Activated CD4-positive, alpha-beta T cell treated with anti-CD3 and anti-CD28 coated beads for 24 hours (primary cell): ENCODE results near the gene ATXN7.

Experiments used
- DNase-seq, 2 donors: peaks; one replicate each; pipeline ENCODE4 v3.0.0-alpha.2; 2020; ENCODE audit warnings: low read depth in 2 of 2

ATXN7 gene

GRCh38 chr3:63864008-63864964 is 619 bp downstream of the ATXN7 start:
- peak in 1 of 2 donors; percentile 33 for DNase-seq

- no peak for DNase-seq
Measured at GRCh38 chr3:63864965-63865327, 1.3 kb downstream of the ATXN7 start.

GRCh38 chr3:63867225-63867624 is 3.6 kb downstream of the ATXN7 start:
- no peak for DNase-seq

DNA sequence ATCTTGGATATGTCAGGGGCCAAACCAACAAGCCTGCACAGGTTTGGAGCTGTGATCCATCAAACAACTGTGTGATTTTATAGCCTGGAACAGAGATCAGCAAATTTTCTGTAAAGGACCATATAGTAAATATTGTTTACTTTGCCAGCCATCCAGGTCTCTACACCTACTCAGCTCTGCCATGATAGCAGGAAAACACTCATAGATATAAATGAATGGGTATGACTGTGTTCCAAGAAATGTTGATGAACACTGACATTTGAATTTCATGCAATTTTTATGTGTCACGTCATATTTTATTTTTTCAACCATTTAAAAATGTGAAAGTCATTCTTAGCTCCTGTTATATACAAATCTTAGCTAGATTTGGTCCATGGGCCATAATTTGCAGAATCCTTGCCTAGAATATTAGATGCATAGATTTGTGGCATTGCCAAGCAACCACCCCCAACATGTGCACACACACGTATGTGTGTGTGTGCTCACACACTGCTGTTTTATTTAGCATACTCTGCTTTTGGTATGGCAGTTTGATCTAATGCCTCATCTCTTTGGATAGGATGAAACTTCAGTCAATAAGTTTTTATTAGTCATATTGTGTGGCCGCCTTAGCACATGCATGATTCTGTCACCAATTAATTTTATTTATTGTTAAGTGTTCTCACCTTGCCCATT is 6.4 kb downstream of the ATXN7 start:
- no peak for DNase-seq

- no peak for DNase-seq
Measured at GRCh38 chr3:63870615-63871005, 6.9 kb downstream of the ATXN7 start.

- no peak for DNase-seq
Measured at GRCh38 chr3:63872135-63872924, 8.7 kb downstream of the ATXN7 start.

DNA sequence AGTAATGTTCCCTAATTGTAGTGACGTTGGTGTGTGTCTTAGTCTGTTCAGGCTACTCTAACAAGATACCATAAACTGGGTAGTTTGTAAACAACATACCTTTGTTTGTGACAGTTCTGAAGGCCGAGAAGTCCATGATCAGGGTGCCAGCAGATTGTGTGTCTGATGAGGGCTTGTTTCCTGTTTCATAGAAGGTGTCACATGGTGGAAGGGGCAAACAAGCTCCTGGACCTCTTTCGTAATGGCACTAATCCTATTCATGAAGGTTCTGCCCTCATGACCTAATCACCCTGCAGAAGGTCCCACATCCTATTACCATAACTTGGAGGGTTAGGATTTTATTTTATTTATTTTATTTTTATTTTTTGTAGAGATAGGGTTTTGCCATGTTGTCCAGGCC is 11.1 kb downstream of the ATXN7 start:
- no peak for DNase-seq

DNA sequence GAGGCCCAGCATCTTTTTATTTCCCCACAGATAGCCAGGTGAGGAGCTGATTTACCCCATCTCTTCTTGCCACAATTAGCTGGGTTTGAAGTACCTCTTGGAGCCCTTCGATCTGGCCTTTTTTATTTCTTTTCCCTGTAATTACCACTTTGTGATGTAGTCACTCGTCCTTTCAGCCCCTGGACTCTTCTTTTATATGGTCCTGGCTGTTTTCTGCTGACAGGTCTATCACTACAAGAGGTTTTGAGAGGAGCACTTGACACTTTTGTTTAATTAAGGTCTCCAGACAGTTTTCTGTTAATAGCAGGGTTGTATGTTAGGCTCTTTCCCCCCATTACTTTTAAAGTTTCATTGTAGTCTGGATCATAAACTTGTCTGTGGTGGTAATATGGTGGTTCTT is 11.8 kb downstream of the ATXN7 start:
- DNase-seq: no peak

DNA sequence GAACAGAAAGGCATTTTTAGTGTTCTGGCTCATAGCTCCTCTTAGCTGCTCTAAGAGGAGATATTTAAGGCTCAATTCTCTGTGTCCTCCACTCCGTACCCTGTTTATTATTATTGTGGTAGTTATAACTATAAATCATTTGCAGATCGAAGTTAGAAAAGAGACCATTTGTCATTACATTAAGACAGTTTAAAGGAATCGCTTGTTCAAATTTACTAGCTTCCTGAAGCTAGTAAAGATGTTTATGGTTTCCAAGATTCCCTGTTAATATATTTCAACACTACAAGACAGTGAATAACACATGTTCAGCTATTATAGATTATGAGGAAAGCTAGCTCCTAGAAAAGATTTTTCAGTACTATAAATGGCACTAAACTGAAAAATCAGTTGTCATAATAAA is 12.6 kb downstream of the ATXN7 start:
- DNase-seq: no peak

DNA sequence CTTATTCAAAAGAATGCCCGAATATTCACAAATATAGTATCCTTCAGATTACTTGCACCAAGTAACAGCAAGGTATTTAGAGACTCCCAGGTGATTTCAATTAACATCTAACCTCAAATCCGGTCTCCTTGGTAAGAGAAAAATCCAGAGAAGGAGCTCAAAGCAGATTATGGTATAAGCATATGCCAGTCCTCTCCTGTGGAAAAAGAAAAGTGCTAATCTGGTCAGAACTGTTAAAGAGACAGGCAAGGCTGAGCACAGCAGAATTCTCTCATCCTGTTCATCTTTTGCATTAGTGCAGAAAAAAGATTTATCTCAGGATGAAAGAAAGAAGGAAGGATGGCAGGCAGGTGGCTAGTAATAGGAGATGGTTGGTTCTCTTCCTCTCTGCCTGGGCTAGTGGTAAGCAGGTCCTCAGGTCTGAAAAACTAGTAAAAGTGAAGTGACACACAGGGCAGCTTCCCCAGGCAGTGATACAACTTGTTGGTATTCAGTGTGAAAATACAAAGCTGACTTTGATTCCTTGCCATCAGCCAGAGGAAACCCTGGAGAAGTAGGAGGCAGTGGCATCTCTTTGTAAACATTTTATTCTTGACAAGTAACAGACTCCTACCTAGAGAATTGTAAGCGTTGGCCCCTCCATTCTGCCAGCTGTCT is 14.2 kb downstream of the ATXN7 start:
- no peak for DNase-seq

DNA sequence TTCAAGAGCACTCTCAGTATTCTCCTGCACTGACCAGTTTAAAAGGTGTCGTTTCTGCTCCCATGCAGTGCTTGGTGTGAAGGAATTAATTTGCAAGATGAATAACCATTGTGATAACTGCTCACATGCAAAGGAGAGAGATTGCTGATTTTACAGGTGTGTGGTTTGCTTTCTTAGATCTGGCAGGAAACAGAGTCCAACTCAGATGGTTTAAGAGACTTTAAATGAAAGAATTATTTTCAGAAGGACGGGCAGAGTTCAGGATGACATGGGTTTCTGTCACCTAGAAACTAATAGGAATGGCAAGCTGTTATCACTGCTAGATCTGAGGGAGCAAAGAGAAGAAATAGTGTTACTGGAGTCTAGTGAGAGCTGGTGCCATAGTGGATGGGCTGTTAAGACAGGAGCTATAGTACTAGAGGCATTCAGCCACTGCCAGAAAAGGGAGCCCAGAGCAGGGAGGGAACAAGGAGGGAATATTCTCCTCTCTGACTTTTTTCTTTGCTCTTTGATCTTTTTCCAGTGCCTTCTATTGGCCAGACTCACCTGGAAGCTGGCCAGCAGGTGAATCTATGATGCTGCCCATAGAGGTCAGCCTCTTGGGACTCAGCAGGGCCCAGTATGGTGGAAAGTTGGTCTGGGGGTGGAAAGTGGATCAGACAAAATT is 14.9 kb downstream of the ATXN7 start:
- no peak for DNase-seq

DNA sequence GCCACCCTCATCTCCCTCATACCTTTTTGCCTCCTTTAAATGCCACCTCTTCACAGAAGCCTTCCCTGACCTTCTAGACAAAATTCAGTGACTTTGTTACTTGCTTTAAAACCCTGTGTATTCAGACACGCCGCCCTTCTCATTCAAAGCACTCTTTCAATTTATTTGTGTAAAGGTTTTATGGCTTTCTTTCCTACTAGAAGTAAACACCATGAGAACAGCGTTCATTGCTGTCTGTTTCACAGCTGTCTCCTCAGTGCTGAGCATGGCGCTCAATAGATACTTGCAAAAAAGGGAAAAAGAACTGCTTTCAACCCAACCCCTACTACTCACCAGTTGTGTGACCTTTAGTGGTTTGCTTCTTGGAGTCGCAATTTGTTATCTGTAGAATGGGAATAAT is 17.0 kb downstream of the ATXN7 start:
- no peak for DNase-seq

GRCh38 chr3:63886858-63887257 is 23.2 kb downstream of the ATXN7 start:
- no peak for DNase-seq

GRCh38 chr3:63891518-63891917 is 27.9 kb downstream of the ATXN7 start:
- DNase-seq: no peak

- no peak for DNase-seq
Measured at GRCh38 chr3:63892773-63893352, 29.2 kb downstream of the ATXN7 start.

- no peak for DNase-seq
Measured at GRCh38 chr3:63895422-63896189, 31.9 kb downstream of the ATXN7 start.

DNA sequence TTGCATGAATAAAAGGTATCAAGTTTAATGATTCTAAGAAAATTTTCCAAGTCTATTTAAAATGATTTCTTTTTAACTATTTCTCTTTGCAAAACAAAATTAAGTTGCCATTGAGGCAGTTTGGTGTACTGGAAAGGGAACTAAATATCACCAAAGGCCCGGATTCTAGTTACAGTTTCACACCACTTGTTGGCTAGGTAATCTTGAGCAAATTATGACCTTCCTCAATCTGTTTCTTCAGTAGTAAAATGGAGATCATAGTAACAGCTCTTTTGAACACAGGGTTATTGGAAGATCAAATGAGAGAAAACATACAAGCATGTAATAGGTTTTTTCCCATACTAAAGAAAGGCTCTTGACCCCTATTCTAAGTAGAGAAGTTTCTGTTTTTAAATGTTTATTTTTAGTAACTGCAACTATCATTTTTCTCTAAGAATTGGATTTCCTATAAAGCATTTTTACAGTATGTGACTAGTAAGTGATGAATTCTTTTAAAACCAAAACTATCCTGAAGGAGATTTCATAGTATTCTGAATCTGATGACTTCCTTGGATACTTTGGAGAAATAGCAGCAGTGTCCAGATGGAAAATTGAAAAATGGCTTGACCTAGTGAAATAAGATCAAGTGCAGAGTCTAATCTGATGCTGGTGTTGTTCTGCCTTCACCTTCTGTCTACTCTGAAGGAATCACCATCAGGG is 32.8 kb downstream of the ATXN7 start:
- DNase-seq: no peak

DNA sequence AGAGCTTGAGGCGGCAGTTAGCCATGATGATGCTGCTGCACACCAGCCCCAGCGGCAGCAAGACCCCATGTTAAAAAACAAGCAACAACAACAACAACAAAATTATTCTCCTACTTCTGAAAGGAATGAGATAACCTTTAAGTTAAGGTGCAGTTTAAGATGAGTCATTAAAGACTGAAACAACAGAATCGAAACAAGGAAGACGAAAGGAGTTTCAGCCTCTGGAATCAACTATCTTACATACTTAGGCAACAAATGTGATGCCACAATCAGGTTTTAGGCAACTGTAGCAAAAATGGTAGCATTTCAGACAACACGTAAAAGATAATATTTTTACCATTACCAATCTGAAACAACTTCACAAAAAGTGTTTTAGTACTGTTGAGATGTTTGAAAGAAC is 36.3 kb downstream of the ATXN7 start:
- DNase-seq: no peak

DNA sequence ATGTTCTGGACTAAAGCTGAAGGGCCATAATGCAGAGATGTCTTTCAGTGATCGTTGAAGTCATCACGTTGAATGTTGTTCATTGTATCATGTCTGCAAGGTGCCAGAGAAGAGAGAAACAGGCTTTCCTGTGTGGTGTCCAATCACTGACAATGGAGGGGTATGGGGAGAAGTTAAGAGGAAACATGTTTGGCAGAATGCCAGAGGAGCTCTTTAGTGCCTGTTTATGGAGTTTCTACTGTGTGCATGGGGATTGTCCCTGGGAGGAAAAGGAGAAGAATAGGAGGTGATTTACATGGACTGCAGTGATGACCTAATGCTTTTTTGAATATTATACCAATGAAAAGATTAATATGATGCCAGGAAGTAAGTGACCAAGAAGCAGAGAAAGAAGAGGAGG is 36.8 kb downstream of the ATXN7 start:
- DNase-seq: no peak
